ENCODE results near the gene TTC7B. TPM values are rescaled to one million over a fixed set of nuclear protein-coding genes. Genes with fewer than 3 reads are reported as not detected.

TTC7B gene
- total RNA-seq, 1 donor from 2014 or later: 55.5 TPM

- H3K9me3 ChIP-seq (replicated peaks): peaks cover 7% of the 10 kb centered on the region
- peaks cover 45% of the 10 kb centered on the region for H3K4me1 ChIP-seq
- intact Hi-C loops (cut with micrococcal nuclease): no loop called here
Measured at GRCh38 chr14:90664911-90665310, 151.3 kb downstream of the TTC7B start.

GRCh38 chr14:90663680-90664079 lies 152.6 kb downstream of the TTC7B start:
- Histone ChIP-seq H3K9me3 (replicated peaks) (no peaks in the 10 kb centered on the region), H3K27ac (replicated peaks) (peak overlapping the region; percentile 6), H3K4me1 (peaks cover 45% of the 10 kb centered on the region), H3K4me3 (no peak overlapping the region), H3K36me3 (peaks cover 5% of the 10 kb centered on the region), H3K27me3 (ENCODE audit: low read depth) (no peaks in the 10 kb centered on the region)
- DNase-seq: no peak
- no peak for TF ChIP-seq CTCF (IDR thresholded peaks at IDR 0.05; ENCODE audit: borderline replicate concordance)
- intact Hi-C loops (cut with micrococcal nuclease): no loop called here

More at GRCh38 chr14:90664911-90665310, 151.3 kb downstream of the TTC7B start:
- Histone ChIP-seq H3K27me3 (ENCODE audit: low read depth) (no peaks in the 10 kb centered on the region), H3K27ac (replicated peaks) (peak overlapping the region; percentile 61), H3K36me3 (peaks cover 1% of the 10 kb centered on the region), H3K4me3 (peak overlapping the region; percentile 5)
- no peak for TF ChIP-seq CTCF (IDR thresholded peaks at IDR 0.05; ENCODE audit: borderline replicate concordance)
- no peak for DNase-seq

- no peak for TF ChIP-seq CTCF (IDR thresholded peaks at IDR 0.05; ENCODE audit: borderline replicate concordance)
- peaks cover 9% of the 10 kb centered on the region for H3K36me3 ChIP-seq
- no peak overlapping the region for H3K4me3 ChIP-seq
- H3K9me3 ChIP-seq (replicated peaks): no peaks in the 10 kb centered on the region
- peaks cover 45% of the 10 kb centered on the region for H3K4me1 ChIP-seq
- intact Hi-C loops (cut with micrococcal nuclease): no loop called here
- no peak for DNase-seq
- no peak overlapping the region for H3K27ac ChIP-seq (replicated peaks)
- H3K27me3 ChIP-seq (ENCODE audit: low read depth): no peaks in the 10 kb centered on the region
Measured at GRCh38 chr14:90663140-90663539, 153.1 kb downstream of the TTC7B start.

- H3K27ac ChIP-seq (replicated peaks): peak overlapping the region; percentile 57
- peaks cover 10% of the 10 kb centered on the region for H3K36me3 ChIP-seq
- no peak for DNase-seq
- no peak overlapping the region for H3K4me3 ChIP-seq
- peaks cover 55% of the 10 kb centered on the region for H3K4me1 ChIP-seq
- intact Hi-C loops (cut with micrococcal nuclease): no loop called here
- H3K9me3 ChIP-seq (replicated peaks): no peaks in the 10 kb centered on the region
- H3K27me3 ChIP-seq (ENCODE audit: low read depth): no peaks in the 10 kb centered on the region
- no peak for TF ChIP-seq CTCF (IDR thresholded peaks at IDR 0.05; ENCODE audit: borderline replicate concordance)
Measured at GRCh38 chr14:90661866-90662265, 154.4 kb downstream of the TTC7B start.

- peaks cover 58% of the 10 kb centered on the region for H3K4me1 ChIP-seq
- peak overlapping the region; percentile 57 for H3K27ac ChIP-seq (replicated peaks)
- H3K9me3 ChIP-seq (replicated peaks): no peaks in the 10 kb centered on the region
- no peak for TF ChIP-seq CTCF (IDR thresholded peaks at IDR 0.05; ENCODE audit: borderline replicate concordance)
- H3K27me3 ChIP-seq (ENCODE audit: low read depth): no peaks in the 10 kb centered on the region
- H3K36me3 ChIP-seq: peaks cover 17% of the 10 kb centered on the region
- intact Hi-C loops (cut with micrococcal nuclease): no loop called here
- H3K4me3 ChIP-seq: no peak overlapping the region
- peak; percentile 48 for DNase-seq
Measured at GRCh38 chr14:90660865-90661570, 155.2 kb downstream of the TTC7B start.

All from left ventricle myocardium inferior (tissue), 1 donor.